ENCODE results near the gene LYG2.
"Not testable (repeated sequence)": the region's sequence is repeated elsewhere in the genome, so short reads cannot be mapped to it uniquely, and the experiment has no call there.

LYG2 gene

GRCh38 chr2:99242151-99242550 lies 13.3 kb downstream of the LYG2 start:
- no peak for TF ChIP-seq TARDBP (IDR thresholded peaks at IDR 0.05)
- TF ChIP-seq FOXK2 (IDR thresholded peaks at IDR 0.05) = no peak
- no peak for TF ChIP-seq CTBP1 (IDR thresholded peaks at IDR 0.05; ENCODE audit: borderline replicate concordance)
- TF ChIP-seq SUZ12 (IDR thresholded peaks at IDR 0.05) = no peak
- no peak for TF ChIP-seq LEF1 (IDR thresholded peaks at IDR 0.05; ENCODE audit: borderline replicate concordance)
- TF ChIP-seq BHLHE40 (IDR thresholded peaks at IDR 0.05; ENCODE audit: borderline replicate concordance) = no peak
- TF ChIP-seq ZNF384 (IDR thresholded peaks at IDR 0.05) = no peak
- no peak for TF ChIP-seq FOXA1 (IDR thresholded peaks at IDR 0.05)
- TF ChIP-seq FOXM1 (IDR thresholded peaks at IDR 0.05; ENCODE audit: borderline replicate concordance) = no peak
- TF ChIP-seq PKNOX1 (IDR thresholded peaks at IDR 0.05) = no peak
- TF ChIP-seq ELF4 (IDR thresholded peaks at IDR 0.05) = no peak
- no peak for TF ChIP-seq ARNT (IDR thresholded peaks at IDR 0.05)
- no peak for TF ChIP-seq NFRKB (IDR thresholded peaks at IDR 0.05)
- TF ChIP-seq L3MBTL2 (conservative IDR thresholded peaks at IDR 0.05) = no peak
- no peak for TF ChIP-seq HDGF (IDR thresholded peaks at IDR 0.05; ENCODE audit: borderline replicate concordance)
- TF ChIP-seq SP1 (IDR thresholded peaks at IDR 0.05) = no peak
- POLR2A ChIA-PET = no interaction called here
- CTCF ChIA-PET = no interaction called here
- no peak for DNase-seq (ENCODE audit: extremely low spot score)

GRCh38 chr2:99240431-99240830 lies 15.0 kb downstream of the LYG2 start:
- CTCF ChIA-PET = no interaction called here
- no peak for TF ChIP-seq L3MBTL2 (conservative IDR thresholded peaks at IDR 0.05)
- TF ChIP-seq HDGF (IDR thresholded peaks at IDR 0.05; ENCODE audit: borderline replicate concordance) = no peak
- no peak for TF ChIP-seq SUZ12 (IDR thresholded peaks at IDR 0.05)
- no peak for TF ChIP-seq ARNT (IDR thresholded peaks at IDR 0.05)
- TF ChIP-seq FOXK2 (IDR thresholded peaks at IDR 0.05) = no peak
- no peak for TF ChIP-seq PKNOX1 (IDR thresholded peaks at IDR 0.05)
- no peak for TF ChIP-seq LEF1 (IDR thresholded peaks at IDR 0.05; ENCODE audit: borderline replicate concordance)
- no peak for TF ChIP-seq ELF4 (IDR thresholded peaks at IDR 0.05)
- TF ChIP-seq FOXA1 (IDR thresholded peaks at IDR 0.05) = no peak
- no peak for TF ChIP-seq NFRKB (IDR thresholded peaks at IDR 0.05)
- TF ChIP-seq CTBP1 (IDR thresholded peaks at IDR 0.05; ENCODE audit: borderline replicate concordance) = no peak
- no peak for TF ChIP-seq FOXM1 (IDR thresholded peaks at IDR 0.05; ENCODE audit: borderline replicate concordance)
- no peak for TF ChIP-seq TARDBP (IDR thresholded peaks at IDR 0.05)
- no peak for TF ChIP-seq BHLHE40 (IDR thresholded peaks at IDR 0.05; ENCODE audit: borderline replicate concordance)
- no peak for TF ChIP-seq ZNF384 (IDR thresholded peaks at IDR 0.05)
- TF ChIP-seq SP1 (IDR thresholded peaks at IDR 0.05) = no peak
- DNase-seq (ENCODE audit: extremely low spot score) = no peak
- POLR2A ChIA-PET = no interaction called here

- no peak for TF ChIP-seq PKNOX1 (IDR thresholded peaks at IDR 0.05)
- TF ChIP-seq HDGF (IDR thresholded peaks at IDR 0.05; ENCODE audit: borderline replicate concordance) = no peak
- no peak for TF ChIP-seq FOXK2 (IDR thresholded peaks at IDR 0.05)
- TF ChIP-seq ARNT (IDR thresholded peaks at IDR 0.05) = no peak
- no peak for TF ChIP-seq SP1 (IDR thresholded peaks at IDR 0.05)
- no peak for TF ChIP-seq FOXA1 (IDR thresholded peaks at IDR 0.05)
- TF ChIP-seq ELF4 (IDR thresholded peaks at IDR 0.05) = no peak
- TF ChIP-seq ZNF384 (IDR thresholded peaks at IDR 0.05) = no peak
- no peak for TF ChIP-seq FOXM1 (IDR thresholded peaks at IDR 0.05; ENCODE audit: borderline replicate concordance)
- no peak for TF ChIP-seq CTBP1 (IDR thresholded peaks at IDR 0.05; ENCODE audit: borderline replicate concordance)
- TF ChIP-seq BHLHE40 (IDR thresholded peaks at IDR 0.05; ENCODE audit: borderline replicate concordance) = no peak
- TF ChIP-seq LEF1 (IDR thresholded peaks at IDR 0.05; ENCODE audit: borderline replicate concordance) = no peak
- no peak for TF ChIP-seq L3MBTL2 (conservative IDR thresholded peaks at IDR 0.05)
- no peak for TF ChIP-seq SUZ12 (IDR thresholded peaks at IDR 0.05)
- TF ChIP-seq TARDBP (IDR thresholded peaks at IDR 0.05) = no peak
- no peak for TF ChIP-seq NFRKB (IDR thresholded peaks at IDR 0.05)
- DNase-seq (ENCODE audit: extremely low spot score) = no peak
- ChIA-PET CTCF (no interaction called here), POLR2A (no interaction called here)
These were observed 16.9 kb downstream of the LYG2 start for GRCh38 chr2:99238599-99238998.

- POLR2A ChIA-PET; CTCF ChIA-PET; DNase-seq (ENCODE audit: extremely low spot score): not testable (repeated sequence)
These were observed 22.3 kb downstream of the LYG2 start for GRCh38 chr2:99233177-99233576.

- CTCF ChIA-PET = no interaction called here
- no peak for DNase-seq (ENCODE audit: extremely low spot score)
- POLR2A ChIA-PET = no interaction called here
- no peak for TF ChIP-seq L3MBTL2 (conservative IDR thresholded peaks at IDR 0.05)
- no peak for TF ChIP-seq CTBP1 (IDR thresholded peaks at IDR 0.05; ENCODE audit: borderline replicate concordance)
- no peak for TF ChIP-seq FOXA1 (IDR thresholded peaks at IDR 0.05)
- no peak for TF ChIP-seq SUZ12 (IDR thresholded peaks at IDR 0.05)
- TF ChIP-seq HDGF (IDR thresholded peaks at IDR 0.05; ENCODE audit: borderline replicate concordance) = no peak
- TF ChIP-seq PKNOX1 (IDR thresholded peaks at IDR 0.05) = no peak
- no peak for TF ChIP-seq SP1 (IDR thresholded peaks at IDR 0.05)
- no peak for TF ChIP-seq FOXK2 (IDR thresholded peaks at IDR 0.05)
- TF ChIP-seq ARNT (IDR thresholded peaks at IDR 0.05) = no peak
- TF ChIP-seq ZNF384 (IDR thresholded peaks at IDR 0.05) = no peak
- no peak for TF ChIP-seq NFRKB (IDR thresholded peaks at IDR 0.05)
- TF ChIP-seq BHLHE40 (IDR thresholded peaks at IDR 0.05; ENCODE audit: borderline replicate concordance) = no peak
- TF ChIP-seq ELF4 (IDR thresholded peaks at IDR 0.05) = no peak
These were observed 37.5 kb downstream of the LYG2 start for GRCh38 chr2:99217929-99218501.

Measured in HEK293T (cell line).